ENCODE results near the gene PBX4.

DNA sequence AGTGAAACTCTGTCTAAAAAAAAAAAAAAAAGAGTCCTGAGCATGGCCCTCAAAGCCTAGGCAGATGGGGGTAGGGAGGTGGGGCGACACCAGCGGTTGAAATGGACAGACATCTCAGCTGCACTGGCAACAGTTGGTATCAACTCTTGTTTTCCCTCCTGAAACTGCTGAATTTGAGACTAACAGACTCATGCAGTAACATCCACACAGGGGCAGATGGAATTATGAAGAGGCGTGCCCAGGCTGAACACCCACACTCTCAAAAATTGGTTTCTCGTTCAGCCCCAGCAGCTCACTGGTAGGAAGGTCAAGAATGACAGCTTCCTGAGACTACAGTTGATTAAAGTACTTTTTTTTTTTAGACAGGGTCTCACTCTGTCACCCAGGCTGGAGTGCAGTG, 24.1 kb downstream of the PBX4 start:
- TF ChIP-seq POLR2A (IDR thresholded peaks at IDR 0.05; ENCODE audit: low read depth, low read length): no peak
- TF ChIP-seq POLR2AphosphoS5 (IDR thresholded peaks at IDR 0.05; ENCODE audit: low read depth, low read length): no peak
